ENCODE measurements around the gene NUDT3. TPM values are rescaled to one million over a fixed set of nuclear protein-coding genes. Genes with fewer than 3 reads are reported as not detected.
A peak's percentile ranks its signal among the peaks of the same experiment; 100 is the strongest.

NUDT3 gene
- total RNA-seq, 1 donor from 2014 or later: 33.3 TPM

GRCh38 chr6:34423254-34423653, 30.8 kb upstream of the NUDT3 start:
- Mint-ChIP-seq H3K9me3 (no peaks in the 10 kb centered on the region), H3K36me3 (peaks cover 29% of the 10 kb centered on the region), H3K27me3 (ENCODE audit: low read depth) (no peaks in the 10 kb centered on the region), H3K4me3 (no peak overlapping the region), H3K4me1 (peaks cover 19% of the 10 kb centered on the region), H3K27ac (no peak overlapping the region)
- no peak for TF ChIP-seq CTCF (IDR thresholded peaks at IDR 0.05; ENCODE audit: unreplicated experiment)
- no peak for DNase-seq (ENCODE audit: low spot score in 2 of 2, unreplicated experiment in 2 of 2)

- peaks cover 56% of the 10 kb centered on the region for H3K36me3 Mint-ChIP-seq
- peaks cover 4% of the 10 kb centered on the region for H3K9me3 Mint-ChIP-seq
- no peak overlapping the region for H3K4me3 Mint-ChIP-seq
- peaks cover 3% of the 10 kb centered on the region for H3K4me1 Mint-ChIP-seq
- H3K27me3 Mint-ChIP-seq (ENCODE audit: low read depth): no peaks in the 10 kb centered on the region
- no peak for DNase-seq (ENCODE audit: low spot score in 2 of 2, unreplicated experiment in 2 of 2)
- H3K27ac Mint-ChIP-seq: peak overlapping the region; percentile 5
- TF ChIP-seq CTCF (IDR thresholded peaks at IDR 0.05; ENCODE audit: unreplicated experiment): no peak
These were observed 25.9 kb upstream of the NUDT3 start for GRCh38 chr6:34418367-34418766.

GRCh38 chr6:34416877-34417371, 24.5 kb upstream of the NUDT3 start:
- no peak for TF ChIP-seq CTCF (IDR thresholded peaks at IDR 0.05; ENCODE audit: unreplicated experiment)
- Mint-ChIP-seq H3K36me3 (peaks cover 55% of the 10 kb centered on the region), H3K4me3 (no peak overlapping the region), H3K4me1 (no peaks in the 10 kb centered on the region), H3K27ac (no peak overlapping the region), H3K9me3 (peaks cover 4% of the 10 kb centered on the region), H3K27me3 (ENCODE audit: low read depth) (no peaks in the 10 kb centered on the region)
- no peak for DNase-seq (ENCODE audit: low spot score in 2 of 2, unreplicated experiment in 2 of 2)

- Mint-ChIP-seq H3K27me3 (ENCODE audit: low read depth) (no peaks in the 10 kb centered on the region), H3K4me1 (no peaks in the 10 kb centered on the region), H3K4me3 (no peak overlapping the region), H3K27ac (peak overlapping the region; percentile 0), H3K36me3 (peaks cover 50% of the 10 kb centered on the region), H3K9me3 (peaks cover 4% of the 10 kb centered on the region)
- DNase-seq (ENCODE audit: low spot score in 2 of 2, unreplicated experiment in 2 of 2): no peak
- TF ChIP-seq CTCF (IDR thresholded peaks at IDR 0.05; ENCODE audit: unreplicated experiment): no peak
These were observed 22.8 kb upstream of the NUDT3 start for GRCh38 chr6:34414999-34415858.

GRCh38 chr6:34412643-34413214, 20.3 kb upstream of the NUDT3 start:
- TF ChIP-seq CTCF (IDR thresholded peaks at IDR 0.05; ENCODE audit: unreplicated experiment): no peak
- Mint-ChIP-seq H3K36me3 (peaks cover 37% of the 10 kb centered on the region), H3K4me3 (no peak overlapping the region), H3K9me3 (peaks cover 4% of the 10 kb centered on the region), H3K4me1 (no peaks in the 10 kb centered on the region), H3K27me3 (ENCODE audit: low read depth) (no peaks in the 10 kb centered on the region), H3K27ac (no peak overlapping the region)
- no peak for DNase-seq (ENCODE audit: low spot score in 2 of 2, unreplicated experiment in 2 of 2)

All from mesothelial cell of epicardium (in vitro differentiated cells).